Trophoblast cell (in vitro differentiated cells and primary cell): ENCODE data around the gene MBD3.

Experiments
- DNase-seq, 2 donors: peaks; one replicate each; pipeline ENCODE4 v3.0.0-alpha.2; 2016
- H2AFZ ChIP-seq: 2 replicates; pipeline ENCODE4 v1.6.1; 2013; ENCODE audit warnings: low read length, moderate library complexity, mild to moderate bottlenecking; ENCODE audit not compliant: insufficient read depth, poor library complexity
- H2AK5ac ChIP-seq: 2 replicates; pipeline ENCODE4 v1.6.1; 2013; ENCODE audit warnings: mild to moderate bottlenecking, low read length
- H2BK120ac ChIP-seq: 2 replicates; pipeline ENCODE4 v1.6.1; 2013; ENCODE audit warnings: low read length, mild to moderate bottlenecking, moderate library complexity; ENCODE audit not compliant: insufficient read depth, poor library complexity
- H2BK12ac ChIP-seq: 2 replicates; pipeline ENCODE4 v1.6.1; 2013; ENCODE audit warnings: mild to moderate bottlenecking, low read length, moderate library complexity
- H2BK5ac ChIP-seq: 2 replicates; pipeline ENCODE4 v1.6.1; 2013; ENCODE audit warnings: low read length, low read depth, moderate library complexity, mild to moderate bottlenecking; ENCODE audit not compliant: poor library complexity
- H3K14ac ChIP-seq: 2 replicates; pipeline ENCODE4 v1.6.1; 2013; ENCODE audit warnings: mild to moderate bottlenecking, low read length
- H3K18ac ChIP-seq: 2 replicates; pipeline ENCODE4 v1.6.1; 2013; ENCODE audit warnings: mild to moderate bottlenecking, low read length
- H3K23ac ChIP-seq: 2 replicates; pipeline ENCODE4 v1.6.1; 2013; ENCODE audit warnings: low read length
- H3K27ac ChIP-seq: 2 replicates; pipeline ENCODE4 v1.5.1; 2013; ENCODE audit warnings: low read depth, mild to moderate bottlenecking, inconsistent platforms, low read length, moderate library complexity
- H3K27me3 ChIP-seq: 2 replicates; pipeline ENCODE4 v1.6.1; 2013; ENCODE audit warnings: inconsistent platforms, mild to moderate bottlenecking, low read length, moderate library complexity; ENCODE audit not compliant: insufficient read depth
- H3K36me3 ChIP-seq, 2 experiments: 1 replicate in 1 of 2; 2 replicates in 1 of 2; pipeline ENCODE4 v1.6.1; 2013; ENCODE audit warnings: low read length in 2 of 2, mild to moderate bottlenecking in 2 of 2, moderate library complexity in 1 of 2; ENCODE audit not compliant: insufficient read depth in 2 of 2, control insufficient read depth in 1 of 2
- H3K4ac ChIP-seq: 2 replicates; pipeline ENCODE4 v1.6.1; 2013; ENCODE audit warnings: low read depth, mild to moderate bottlenecking, low read length, moderate library complexity
- H3K4me1 ChIP-seq, 2 experiments: 1 replicate in 1 of 2; 2 replicates in 1 of 2; pipeline ENCODE4 v1.6.1; 2013; ENCODE audit warnings: low read length in 2 of 2, mild to moderate bottlenecking in 2 of 2, moderate library complexity in 1 of 2; ENCODE audit not compliant: insufficient read depth in 2 of 2, control insufficient read depth in 1 of 2
- H3K4me2 ChIP-seq: 2 replicates; pipeline ENCODE4 v1.6.1; 2013; ENCODE audit warnings: inconsistent platforms, mild to moderate bottlenecking, low read length, moderate library complexity
- H3K4me3 ChIP-seq: 2 replicates; pipeline ENCODE4 v1.5.1; 2013; ENCODE audit warnings: mild to moderate bottlenecking, low read depth, low read length, inconsistent platforms
- H3K79me1 ChIP-seq: one replicate; pipeline ENCODE4 v1.6.1; 2013; ENCODE audit warnings: low read length
- H3K79me2 ChIP-seq: 2 replicates; pipeline ENCODE4 v1.6.1; 2013; ENCODE audit warnings: low read length, mild to moderate bottlenecking; ENCODE audit not compliant: control insufficient read depth, insufficient read depth, poor library complexity
- H3K9ac ChIP-seq: 2 replicates; pipeline ENCODE4 v1.6.1; 2013; ENCODE audit warnings: mild to moderate bottlenecking, low read length
- H3K9me3 ChIP-seq: 2 replicates; pipeline ENCODE4 v1.6.1; 2013; ENCODE audit warnings: low read depth, mild to moderate bottlenecking, control low read depth, inconsistent platforms, low read length; ENCODE audit not compliant: insufficient read depth
- H4K12ac ChIP-seq: 2 replicates; pipeline ENCODE4 v1.6.1; 2013; ENCODE audit warnings: low read depth, mild to moderate bottlenecking, low read length, moderate library complexity
- H4K8ac ChIP-seq: 2 replicates; pipeline ENCODE4 v1.6.1; 2013; ENCODE audit warnings: low read depth, mild to moderate bottlenecking, low read length, moderate library complexity
- H4K91ac ChIP-seq: one replicate; pipeline ENCODE4 v1.6.1; 2013; ENCODE audit warnings: low read depth, mild to moderate bottlenecking, low read length, moderate library complexity
- WGBS: extraction: QIAGEN DNeasy Blood & Tissue Kit; methylation state at CpG from one replicate; pipeline ENCODE4 v1.1.7; 2013; ENCODE audit warnings: missing lambda C conversion rate; ENCODE audit not compliant: insufficient read length, insufficient coverage; ENCODE audit errors: extremely low coverage; 5-methylcytosine and 5-hydroxymethylcytosine counted together

The MBD3 gene

GRCh38 chr19:1576242-1577089 is 16.2 kb downstream of the MBD3 start:
- Histone ChIP-seq H2BK120ac (no peak overlapping the region), H3K14ac (no peak overlapping the region), H4K12ac (no peak overlapping the region), H3K4me1 (no peaks in the 10 kb centered on the region), H3K4me2 (no peak overlapping the region), H3K4ac (no peak overlapping the region), H3K9ac (no peak overlapping the region), H3K23ac (no peak overlapping the region), H3K9me3 (peaks cover 4% of the 10 kb centered on the region), H3K79me1 (no peaks in the 10 kb centered on the region), H3K79me2 (no peaks in the 10 kb centered on the region), H2BK5ac (no peak overlapping the region), H3K27me3 (no peaks in the 10 kb centered on the region), H4K91ac (no peak overlapping the region), H3K18ac (no peak overlapping the region), H3K4me3 (no peak overlapping the region), H3K36me3 (peaks cover 54% of the 10 kb centered on the region in 2 experiments), H2BK12ac (no peak overlapping the region), H2AK5ac (no peak overlapping the region), H2AFZ (no peak overlapping the region), H3K27ac (no peak overlapping the region), H4K8ac (no peak overlapping the region)
- no CpG with 5 or more reads among the region's 30 CpGs for WGBS
- no peak for DNase-seq

DNA sequence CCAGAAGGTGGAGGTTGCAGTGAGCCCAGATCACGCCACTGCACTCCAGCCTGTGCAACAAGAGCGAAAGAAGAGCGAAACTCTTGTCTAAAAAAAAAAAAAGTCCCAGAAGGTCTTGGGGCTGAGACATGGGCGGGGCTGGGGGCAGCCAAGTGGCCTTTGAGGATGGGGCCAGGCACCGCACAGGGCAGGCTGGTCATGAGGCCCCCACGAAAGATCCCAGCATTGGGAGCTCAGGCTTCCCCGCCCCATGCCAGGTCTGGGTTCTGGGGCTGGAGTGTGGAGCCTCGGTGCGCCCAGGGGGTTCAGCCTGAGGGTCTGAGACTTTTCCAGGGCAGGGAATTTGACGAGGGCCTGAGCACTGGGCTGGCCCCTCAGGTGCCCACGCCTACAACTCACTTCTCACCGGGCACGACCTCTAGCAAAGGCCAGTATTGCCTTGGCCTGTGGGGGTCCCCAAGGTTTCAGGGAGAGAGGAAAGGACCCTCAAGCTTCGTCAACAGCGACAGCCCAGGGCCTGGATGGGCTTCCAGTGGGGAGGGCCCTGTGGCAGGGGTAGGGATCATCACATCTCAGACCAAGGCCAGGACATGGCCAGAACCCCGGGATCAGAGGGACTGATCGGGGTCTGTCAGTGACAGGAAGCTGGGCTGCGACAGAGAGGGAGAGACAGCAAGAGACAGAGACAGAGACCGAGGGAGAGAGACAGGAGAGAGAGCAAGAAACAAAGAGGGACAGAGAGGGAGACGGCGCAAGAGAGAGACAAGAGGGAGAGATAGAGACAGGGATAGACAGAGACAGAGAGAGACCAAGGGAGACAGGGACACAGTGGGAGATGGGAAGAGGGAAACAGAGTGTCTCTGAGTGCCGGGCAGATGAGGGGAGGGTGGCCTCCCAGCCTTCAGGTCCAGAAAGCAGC is 17.1 kb downstream of the MBD3 start:
- Histone ChIP-seq H4K91ac (no peak overlapping the region), H3K27ac (no peak overlapping the region)

DNA sequence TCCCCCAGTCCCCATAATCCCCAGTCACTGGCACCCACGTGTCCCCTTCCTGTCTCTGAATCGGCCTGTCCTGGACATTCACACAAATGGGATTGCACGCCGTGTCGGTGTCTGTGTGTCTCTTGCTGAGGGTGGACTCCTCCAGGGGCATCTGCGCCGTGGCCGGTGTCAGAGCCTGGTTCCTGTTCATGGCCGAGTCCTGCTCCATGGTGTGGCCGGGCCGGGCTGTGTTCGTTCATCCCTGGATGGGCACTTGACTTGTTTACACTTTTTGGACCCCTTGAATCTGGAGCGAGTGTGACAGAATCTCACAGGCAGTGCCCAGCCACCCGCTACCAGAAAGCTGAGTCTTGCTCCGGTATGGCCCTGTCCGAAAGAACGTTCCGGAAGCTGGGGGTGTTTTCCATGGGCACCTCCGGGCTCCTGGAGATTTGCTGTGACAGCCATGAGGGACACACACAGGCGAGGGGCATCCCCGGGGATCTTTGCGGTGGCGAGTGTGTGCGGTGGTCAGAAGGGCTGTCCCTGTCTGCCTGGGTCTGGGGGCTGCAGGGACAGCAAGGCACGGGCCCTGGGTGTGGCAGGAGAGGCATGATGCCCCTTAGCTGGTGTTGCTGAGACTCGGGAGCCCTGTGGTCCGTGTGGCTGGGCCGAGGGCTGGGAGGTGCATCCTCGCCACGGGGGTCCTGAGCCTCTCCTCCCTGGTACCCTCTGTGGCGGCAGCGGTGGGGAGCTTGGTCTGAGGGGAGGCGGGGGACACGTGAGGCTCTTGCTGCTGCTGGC is 18.1 kb downstream of the MBD3 start:
- H4K12ac ChIP-seq = no peak overlapping the region
- H3K4me2 ChIP-seq = no peak overlapping the region
- no CpG with 5 or more reads among the region's 34 CpGs for WGBS
- no peak overlapping the region for H4K8ac ChIP-seq
- no peak overlapping the region for H3K23ac ChIP-seq
- H2BK5ac ChIP-seq = no peak overlapping the region
- DNase-seq = no peak
- H3K79me1 ChIP-seq = no peaks in the 10 kb centered on the region
- no peak overlapping the region for H3K14ac ChIP-seq
- no peaks in the 10 kb centered on the region for H3K27me3 ChIP-seq
- no peaks in the 10 kb centered on the region for H3K79me2 ChIP-seq
- no peak overlapping the region for H2AFZ ChIP-seq
- no peaks in the 10 kb centered on the region for H3K4me1 ChIP-seq
- H3K4ac ChIP-seq = no peak overlapping the region
- H3K27ac ChIP-seq = no peak overlapping the region
- no peak overlapping the region for H3K9ac ChIP-seq
- no peaks in the 10 kb centered on the region for H3K9me3 ChIP-seq
- peaks cover 35 to 36% of the 10 kb centered on the region in 2 experiments for H3K36me3 ChIP-seq
- no peak overlapping the region for H3K18ac ChIP-seq
- no peak overlapping the region for H2AK5ac ChIP-seq
- H3K4me3 ChIP-seq = no peak overlapping the region
- no peak overlapping the region for H4K91ac ChIP-seq
- H2BK12ac ChIP-seq = no peak overlapping the region
- no peak overlapping the region for H2BK120ac ChIP-seq

More for the DNA sequence above, 17.1 kb downstream of the MBD3 start:
- H3K4me3 ChIP-seq = no peak overlapping the region
- no peak overlapping the region for H4K12ac ChIP-seq
- H3K9me3 ChIP-seq = no peaks in the 10 kb centered on the region
- H3K14ac ChIP-seq = no peak overlapping the region
- H3K4me1 ChIP-seq = no peaks in the 10 kb centered on the region
- no peak overlapping the region for H3K23ac ChIP-seq
- H2BK5ac ChIP-seq = no peak overlapping the region
- H4K8ac ChIP-seq = no peak overlapping the region
- no peak overlapping the region for H2AFZ ChIP-seq
- no peak overlapping the region for H3K4ac ChIP-seq
- no peak for DNase-seq
- no peaks in the 10 kb centered on the region for H3K27me3 ChIP-seq
- H3K36me3 ChIP-seq = peaks cover 45% of the 10 kb centered on the region in 2 experiments
- H2AK5ac ChIP-seq = no peak overlapping the region
- H3K79me1 ChIP-seq = no peaks in the 10 kb centered on the region
- H3K18ac ChIP-seq = no peak overlapping the region
- H3K79me2 ChIP-seq = no peaks in the 10 kb centered on the region
- H2BK12ac ChIP-seq = no peak overlapping the region
- no peak overlapping the region for H2BK120ac ChIP-seq
- no CpG with 5 or more reads among the region's 22 CpGs for WGBS
- H3K4me2 ChIP-seq = no peak overlapping the region
- H3K9ac ChIP-seq = no peak overlapping the region

DNA sequence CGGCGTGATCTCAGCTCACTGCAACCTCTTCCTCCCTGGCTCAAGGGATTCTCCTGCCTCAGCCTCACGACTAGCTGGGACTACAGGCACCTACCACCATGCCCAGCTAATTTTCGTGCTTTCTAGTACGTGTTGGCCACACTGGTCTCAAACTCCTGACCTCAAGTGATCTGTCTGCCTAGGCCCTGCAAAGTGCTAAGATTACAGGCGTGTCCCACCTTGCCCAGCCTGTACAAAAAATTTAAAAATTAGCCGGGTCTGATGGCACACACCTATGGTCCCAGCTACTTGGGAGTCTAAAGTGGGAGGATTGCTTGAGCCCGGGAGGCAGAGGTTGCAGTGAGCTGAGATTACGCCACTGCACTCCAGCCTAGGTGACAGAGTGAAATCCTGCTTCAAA is 19.9 kb downstream of the MBD3 start:
- no peak overlapping the region for H3K23ac ChIP-seq
- no peak overlapping the region for H4K8ac ChIP-seq
- peaks cover 20 to 21% of the 10 kb centered on the region in 2 experiments for H3K36me3 ChIP-seq
- no peak overlapping the region for H3K4me2 ChIP-seq
- H3K9me3 ChIP-seq = peaks cover 3% of the 10 kb centered on the region
- DNase-seq = peak; percentile 86 to 91
- no peak overlapping the region for H2BK5ac ChIP-seq
- no peak overlapping the region for H4K12ac ChIP-seq
- H3K4ac ChIP-seq = no peak overlapping the region
- H2BK120ac ChIP-seq = no peak overlapping the region
- no peaks in the 10 kb centered on the region for H3K79me2 ChIP-seq
- peaks cover 3% of the 10 kb centered on the region in 2 experiments for H3K4me1 ChIP-seq
- peak overlapping the region; percentile 6 for H3K27ac ChIP-seq
- H3K9ac ChIP-seq = no peak overlapping the region
- no peaks in the 10 kb centered on the region for H3K79me1 ChIP-seq
- H3K4me3 ChIP-seq = no peak overlapping the region
- no peak overlapping the region for H4K91ac ChIP-seq
- no peak overlapping the region for H2BK12ac ChIP-seq
- no peak overlapping the region for H3K18ac ChIP-seq
- H3K27me3 ChIP-seq = peaks cover 2% of the 10 kb centered on the region
- H3K14ac ChIP-seq = no peak overlapping the region
- no peak overlapping the region for H2AFZ ChIP-seq
- WGBS = no CpG with 5 or more reads among the region's 9 CpGs
- H2AK5ac ChIP-seq = no peak overlapping the region
